Parathyroid adenoma (tissue), 2 donors: ENCODE measurements around the gene EXOSC5.

ENCODE experiments used
- H2AFZ ChIP-seq: fragments of 300-600 bp; sonication (generic); one replicate; pipeline ENCODE4 v1.7.0; 2017; ENCODE audit warnings: antibody characterized with exemption, mild to moderate bottlenecking
- H3K27ac ChIP-seq: fragments of 300-600 bp; sonication (generic); one replicate; pipeline ENCODE4 v1.7.0; 2017
- H3K27me3 ChIP-seq: fragments of 300-600 bp; sonication (generic); one replicate; pipeline ENCODE4 v1.7.0; 2017; ENCODE audit warnings: low read length; ENCODE audit not compliant: control insufficient read depth, insufficient read depth
- H3K36me3 ChIP-seq: fragments of 300-600 bp; sonication (generic); one replicate; pipeline ENCODE4 v1.7.0; 2017; ENCODE audit warnings: low read length; ENCODE audit not compliant: control insufficient read depth, insufficient read depth
- H3K4me1 ChIP-seq: fragments of 300-600 bp; sonication (generic); one replicate; pipeline ENCODE4 v1.7.0; 2017; ENCODE audit warnings: control low read depth
- H3K4me2 ChIP-seq: fragments of 300-600 bp; sonication (generic); one replicate; pipeline ENCODE4 v1.7.0; 2017; ENCODE audit warnings: low read length
- H3K4me3 ChIP-seq: fragments of 300-600 bp; sonication (generic); one replicate; pipeline ENCODE4 v1.7.0; 2017; ENCODE audit warnings: low read depth, low read length
- H3K79me2 ChIP-seq: fragments of 300-600 bp; sonication (generic); one replicate; pipeline ENCODE4 v1.7.0; 2017; ENCODE audit warnings: control low read depth
- H3K9ac ChIP-seq: fragments of 300-600 bp; sonication (generic); one replicate; pipeline ENCODE4 v1.7.0; 2017; ENCODE audit warnings: mild to moderate bottlenecking
- H3K9me3 ChIP-seq: fragments of 300-600 bp; sonication (generic); one replicate; pipeline ENCODE4 v1.7.0; 2017; ENCODE audit warnings: low read length; ENCODE audit not compliant: control insufficient read depth
- CTCF ChIP-seq: fragments of 300-600 bp; sonication (generic); IDR thresholded peaks from one replicate; pipeline ENCODE4 v1.7.0; 2017; ENCODE audit warnings: antibody characterized with exemption, mild to moderate bottlenecking
- donor health status: primary hyperparathyroidism.

The EXOSC5 gene

GRCh38 chr19:41366089-41366488 lies 31.1 kb downstream of the EXOSC5 start:
- Histone ChIP-seq H3K4me1 (no peaks in the 10 kb centered on the region), H3K9me3 (no peaks in the 10 kb centered on the region), H3K4me2 (no peak overlapping the region), H3K27ac (no peak overlapping the region), H3K79me2 (peaks cover 39% of the 10 kb centered on the region), H3K27me3 (no peaks in the 10 kb centered on the region), H3K4me3 (no peak overlapping the region), H3K36me3 (no peaks in the 10 kb centered on the region), H2AFZ (no peak overlapping the region), H3K9ac (no peak overlapping the region)
- no peak for TF ChIP-seq CTCF

GRCh38 chr19:41364524-41365391 lies 32.4 kb downstream of the EXOSC5 start:
- Histone ChIP-seq H3K4me3 (peak overlapping the region; percentile 100), H3K79me2 (peaks cover 37% of the 10 kb centered on the region), H3K27ac (peak overlapping the region; percentile 96), H3K27me3 (no peaks in the 10 kb centered on the region), H3K9me3 (no peaks in the 10 kb centered on the region), H3K4me1 (no peaks in the 10 kb centered on the region), H3K9ac (peak overlapping the region; percentile 43), H2AFZ (peak overlapping the region; percentile 88), H3K4me2 (peak overlapping the region; percentile 99), H3K36me3 (no peaks in the 10 kb centered on the region)
- TF ChIP-seq CTCF = no peak

- no peak for TF ChIP-seq CTCF
- Histone ChIP-seq H3K4me3 (peak within 1 kb of the TSS; percentile 100), H3K27ac (peak within 1 kb of the TSS; percentile 96), H2AFZ (peak within 1 kb of the TSS; percentile 88), H3K9me3 (no peaks in the 10 kb centered on the region), H3K4me1 (no peaks in the 10 kb centered on the region), H3K9ac (peak within 1 kb of the TSS; percentile 43), H3K79me2 (peaks cover 37% of the 10 kb centered on the region), H3K27me3 (no peaks in the 10 kb centered on the region), H3K36me3 (no peaks in the 10 kb centered on the region), H3K4me2 (peak within 1 kb of the TSS; percentile 99)
These were observed 33.2 kb downstream of the EXOSC5 start, which contains the start of gene B9D2 for GRCh38 chr19:41363753-41364523. TSS of gene B9D2 (minus strand) at chr19:41364149. CDS start at chr19:41363519, 630 bp downstream.

- Histone ChIP-seq H3K9ac (no peak overlapping the region), H3K4me1 (no peaks in the 10 kb centered on the region), H3K36me3 (no peaks in the 10 kb centered on the region), H3K4me2 (peak overlapping the region; percentile 99), H2AFZ (peak overlapping the region; percentile 88), H3K27me3 (no peaks in the 10 kb centered on the region), H3K79me2 (peaks cover 36% of the 10 kb centered on the region), H3K4me3 (peak overlapping the region; percentile 100), H3K27ac (peak overlapping the region; percentile 96), H3K9me3 (no peaks in the 10 kb centered on the region)
- no peak for TF ChIP-seq CTCF
These were observed 33.8 kb downstream of the EXOSC5 start for GRCh38 chr19:41363371-41363752.
